T-helper 9 cell (primary cell): ENCODE results near the gene ERVW-1.
"Not testable (repeated sequence)": the region's sequence is repeated elsewhere in the genome, so short reads cannot be mapped to it uniquely, and the experiment has no call there.

Experiments
- DNase-seq: peaks from one replicate; pipeline ENCODE4 v3.0.0-alpha.2; 2020

ERVW-1 gene

DNA sequence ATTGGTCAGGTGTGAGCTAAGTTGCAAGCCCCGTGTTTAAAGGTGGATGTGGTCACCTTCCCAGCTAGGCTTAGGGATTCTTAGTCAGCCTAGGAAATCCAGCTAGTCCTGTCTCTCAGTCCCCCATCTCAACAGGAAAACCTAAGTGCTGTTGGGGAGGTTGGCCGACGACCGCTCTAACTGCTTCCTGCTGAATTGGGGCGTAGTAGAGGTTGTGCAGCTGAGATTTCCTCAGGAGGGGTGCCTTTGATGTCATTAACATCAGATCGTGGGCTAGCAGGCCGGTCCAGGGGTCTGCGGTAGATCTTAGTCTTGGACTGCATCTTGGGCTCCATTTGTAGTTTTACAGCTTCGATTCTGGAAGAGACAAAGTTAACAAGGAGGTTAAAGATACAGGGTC is 9.2 kb downstream of the ERVW-1 start:
- DNase-seq, result not testable (repeated sequence)

DNA sequence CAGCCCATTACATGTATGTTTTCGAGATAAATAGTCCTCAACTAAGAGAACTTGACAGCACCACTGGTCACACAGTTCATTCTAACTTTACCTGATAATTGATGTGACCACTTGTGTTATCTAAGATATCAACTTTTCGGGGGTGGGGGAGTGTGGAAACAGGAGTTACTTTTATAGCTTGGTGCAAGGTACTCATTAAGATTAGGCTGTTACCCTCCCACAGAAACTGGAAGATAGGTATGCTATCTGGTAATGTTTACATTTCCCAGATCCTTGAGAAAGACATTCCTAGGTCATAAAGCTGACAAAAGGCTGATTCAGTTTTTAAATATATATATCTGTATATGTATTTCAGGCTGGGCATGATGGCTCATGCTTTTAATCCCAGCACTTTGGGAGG is 11.1 kb downstream of the ERVW-1 start:
- no peak for DNase-seq

DNA sequence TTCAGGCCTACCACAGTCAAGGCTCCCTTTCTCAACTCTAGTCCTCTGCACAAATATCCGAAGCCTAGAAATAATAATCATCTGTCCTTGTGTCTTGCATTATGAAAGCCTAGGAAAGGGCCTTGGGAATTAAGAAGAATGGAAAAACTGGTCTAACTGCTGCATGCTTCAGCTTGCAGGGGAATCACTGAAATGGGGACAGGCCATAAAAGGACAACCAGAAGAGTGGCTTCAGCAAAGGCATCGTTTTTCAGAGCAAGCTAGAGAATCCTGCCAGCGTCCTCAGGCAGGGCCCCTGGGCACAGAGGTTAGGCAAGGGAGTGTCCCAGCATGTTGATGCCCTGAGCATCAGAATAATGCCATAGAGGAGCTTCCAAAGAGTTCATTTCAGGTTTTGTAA is 13.2 kb downstream of the ERVW-1 start:
- DNase-seq, result no peak

DNA sequence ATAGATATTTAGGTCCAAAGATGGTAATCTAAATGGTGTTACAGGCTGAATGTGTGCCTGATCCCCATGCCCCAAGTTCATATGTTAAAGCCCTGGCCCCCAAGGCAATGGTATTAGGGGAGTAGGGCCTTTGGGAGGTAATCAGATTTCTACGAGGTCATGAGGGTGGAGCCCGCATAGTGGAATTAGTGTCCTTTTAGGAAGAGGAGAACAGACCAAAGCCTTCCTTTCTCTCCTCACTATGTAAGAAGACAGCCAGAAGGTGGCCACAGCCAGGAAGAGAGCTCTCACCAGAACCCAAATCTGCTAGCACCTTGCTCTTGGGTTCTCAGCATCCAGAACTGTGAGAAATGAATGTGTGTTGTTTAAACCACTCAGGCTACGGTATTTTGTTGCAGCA is 15.2 kb downstream of the ERVW-1 start:
- no peak for DNase-seq

DNA sequence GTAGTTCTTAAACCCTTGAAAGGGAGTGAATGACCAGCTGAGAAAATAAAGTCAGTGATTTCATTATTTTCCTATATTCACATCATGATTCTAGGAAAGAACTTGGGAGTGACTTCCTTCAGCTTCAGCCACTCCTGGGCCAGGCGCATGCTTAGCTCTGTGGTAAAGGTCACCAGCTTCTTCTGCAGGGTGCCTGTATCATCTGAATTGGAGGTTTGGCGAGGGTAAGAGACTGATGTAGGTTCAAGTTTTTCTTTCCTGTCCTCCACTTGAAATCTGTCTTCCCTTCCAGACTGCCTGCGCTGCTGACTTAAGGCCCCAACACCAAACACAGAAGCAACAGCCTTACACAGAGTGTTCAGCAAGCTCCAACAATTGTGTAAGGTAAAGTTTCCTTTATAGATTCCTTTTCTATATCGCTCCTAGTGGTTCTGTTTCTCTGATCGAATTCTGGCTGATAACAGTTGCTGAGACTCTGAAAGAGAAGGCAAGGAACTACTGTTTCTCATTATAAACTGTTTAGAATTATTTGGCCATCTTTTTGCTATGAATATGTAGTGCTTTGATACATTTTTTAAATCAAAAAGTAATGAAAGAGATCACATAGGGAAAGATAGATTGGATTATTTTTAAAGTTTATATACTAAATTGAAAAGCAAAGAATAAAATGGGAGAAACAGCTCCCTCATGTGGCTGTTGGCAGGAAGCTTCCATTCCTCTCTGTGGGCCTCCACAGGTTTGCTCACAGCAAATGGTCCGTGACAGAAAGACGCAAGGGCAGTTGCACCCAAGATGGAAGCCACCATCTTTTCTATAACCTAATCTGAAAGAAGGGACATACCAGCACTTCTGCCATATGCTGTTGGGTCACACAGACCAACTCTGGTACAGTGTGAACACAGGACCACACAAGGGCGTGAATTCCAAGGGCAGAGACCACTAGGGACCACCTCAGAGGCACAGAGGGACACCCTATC is 16.4 kb downstream of the ERVW-1 start:
- DNase-seq, result no peak

DNA sequence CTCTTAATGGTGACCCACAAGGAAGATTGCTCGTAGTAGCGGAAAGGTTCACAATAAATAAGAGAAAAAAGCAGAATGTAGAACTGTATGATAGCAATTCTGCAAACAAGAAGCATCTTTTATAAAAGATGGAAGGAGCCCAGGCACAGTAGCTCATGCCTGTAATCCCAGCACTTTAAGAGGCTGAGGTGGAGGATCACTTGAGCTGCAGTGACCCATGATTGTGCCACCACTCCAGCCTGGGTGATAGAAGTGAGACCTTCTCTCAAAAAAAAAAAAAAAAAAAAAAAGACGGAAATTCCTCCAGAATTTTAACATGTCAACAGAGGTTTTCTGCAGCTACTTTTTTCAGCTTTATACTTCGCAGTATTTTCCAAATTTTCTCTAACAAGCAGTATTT is 17.2 kb downstream of the ERVW-1 start:
- no peak for DNase-seq

DNA sequence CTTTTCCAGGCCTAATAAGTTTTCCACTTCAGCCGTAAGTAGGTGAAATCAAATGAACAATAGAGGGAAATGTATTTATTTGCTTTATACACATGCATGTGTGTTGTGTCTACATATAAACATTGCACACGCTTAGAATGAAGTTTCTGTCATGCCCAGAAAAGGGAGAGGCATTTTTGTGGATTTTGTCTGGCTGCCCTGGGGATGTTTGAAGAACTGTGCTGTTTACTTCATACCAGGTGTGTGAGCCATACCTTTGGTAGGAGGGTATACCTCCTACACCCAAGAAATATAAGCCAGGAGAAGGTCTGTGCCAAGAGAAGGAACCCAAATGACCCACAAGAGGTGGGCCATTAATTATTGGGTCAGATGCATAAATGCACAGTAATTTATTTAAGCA is 17.6 kb downstream of the ERVW-1 start:
- DNase-seq, result no peak

DNA sequence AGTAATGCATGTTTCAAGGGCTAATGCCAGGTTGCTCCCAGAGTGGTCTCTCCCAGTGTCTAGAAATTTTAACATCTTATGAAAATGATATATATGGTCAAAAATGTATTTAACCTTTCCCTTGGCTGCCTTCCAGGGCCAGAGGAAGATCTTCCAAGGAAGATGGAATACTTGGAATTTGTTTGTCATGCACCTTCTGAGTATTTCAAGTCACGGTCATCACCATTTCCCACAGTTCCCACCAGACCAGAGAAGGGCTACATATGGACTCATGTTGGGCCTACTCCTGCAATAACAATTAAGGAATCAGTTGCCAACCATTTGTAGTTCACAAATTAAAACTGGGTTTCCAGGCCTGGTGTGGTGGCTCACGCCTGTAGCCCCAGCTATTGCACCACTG is 21.5 kb downstream of the ERVW-1 start:
- no peak for DNase-seq

DNA sequence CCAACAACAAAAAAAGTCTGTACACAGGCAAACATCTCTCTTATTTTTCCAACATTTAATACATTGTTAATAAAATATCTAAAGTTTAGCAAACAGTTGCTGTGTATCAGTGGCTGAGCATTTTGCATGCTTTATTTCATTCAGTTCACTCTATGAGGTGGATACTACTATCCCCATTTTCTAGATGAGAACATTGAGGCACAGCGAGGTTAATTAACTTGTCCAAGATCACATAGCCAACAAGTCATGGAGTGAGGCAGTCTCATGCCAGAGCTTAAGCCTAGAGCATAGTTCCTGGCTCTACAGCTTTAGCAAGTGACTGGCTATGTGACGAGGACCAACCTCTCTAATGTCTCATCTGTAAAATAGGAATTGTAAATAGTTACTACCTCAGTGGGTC is 26.1 kb downstream of the ERVW-1 start:
- DNase-seq, result no peak

DNA sequence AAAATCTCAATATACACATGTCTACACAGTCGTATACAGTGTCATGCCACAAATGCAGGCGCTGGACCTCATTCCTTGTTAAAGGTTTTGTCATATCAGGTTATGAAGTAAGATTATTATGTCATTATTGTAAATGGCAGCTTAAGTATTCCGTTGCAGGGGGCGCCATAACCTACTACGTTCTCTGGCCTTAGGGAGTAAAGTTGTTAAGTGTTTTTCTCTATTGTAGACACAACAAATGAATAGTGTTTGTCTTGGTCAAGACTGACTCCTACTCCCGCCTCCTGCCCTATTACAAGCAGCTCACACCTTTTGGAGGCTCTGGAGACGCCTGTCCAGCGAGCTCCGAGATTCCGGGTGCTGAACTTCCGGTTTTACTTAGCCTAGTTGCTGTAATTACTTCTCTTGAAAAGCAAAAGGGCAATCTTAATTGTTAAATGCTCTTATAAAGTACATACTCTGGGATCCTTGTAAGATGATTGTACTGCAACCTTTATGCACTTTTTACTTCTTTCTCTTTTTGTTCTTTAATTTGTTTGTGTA is 29.5 kb downstream of the ERVW-1 start:
- peak; percentile 44 for DNase-seq

DNA sequence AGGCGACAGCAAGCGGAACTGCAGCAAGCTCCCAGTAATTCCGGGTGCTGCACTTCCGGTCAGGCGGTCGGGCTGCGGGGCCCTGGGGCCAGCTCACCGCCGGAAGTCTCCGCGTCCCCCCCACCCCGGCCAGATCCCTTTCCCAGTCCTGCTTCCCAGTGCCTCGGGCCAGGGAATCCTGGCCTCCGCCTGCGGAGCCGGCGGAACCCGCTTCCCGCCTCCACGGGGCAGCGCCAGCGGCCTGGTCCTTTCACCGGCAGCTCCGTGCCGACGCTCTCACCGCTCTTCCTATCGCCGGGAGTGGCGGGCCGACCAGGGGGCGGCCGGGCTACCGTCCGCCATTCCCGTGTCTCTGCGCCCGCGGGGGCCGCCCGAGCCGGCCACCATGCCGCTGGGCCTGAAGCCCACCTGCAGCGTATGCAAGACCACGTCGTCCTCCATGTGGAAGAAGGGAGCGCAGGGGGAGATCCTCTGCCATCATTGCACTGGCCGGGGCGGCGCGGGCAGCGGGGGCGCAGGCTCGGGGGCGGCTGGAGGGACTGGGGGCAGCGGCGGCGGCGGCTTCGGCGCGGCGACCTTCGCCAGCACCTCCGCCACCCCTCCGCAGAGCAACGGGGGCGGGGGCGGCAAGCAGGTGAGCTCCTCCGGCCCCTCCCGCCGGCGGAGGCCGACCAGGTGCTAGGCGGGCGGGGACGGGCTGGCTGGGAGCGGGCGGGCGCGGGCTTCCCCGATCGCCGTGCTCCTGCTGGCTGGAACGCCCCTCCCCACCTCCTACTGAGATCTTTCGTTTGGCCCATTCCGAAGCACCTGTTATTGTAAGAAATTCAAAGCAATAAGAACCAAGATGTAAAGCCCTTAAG is 30.2 kb downstream of the ERVW-1 start, which contains the start of gene GATAD1:
Gene GATAD1, plus strand, starts transcription at position 138 of the 860 bp plus-strand sequence. Its CDS starts 248 bp downstream, at position 386.
- peak; percentile 71 for DNase-seq

DNA sequence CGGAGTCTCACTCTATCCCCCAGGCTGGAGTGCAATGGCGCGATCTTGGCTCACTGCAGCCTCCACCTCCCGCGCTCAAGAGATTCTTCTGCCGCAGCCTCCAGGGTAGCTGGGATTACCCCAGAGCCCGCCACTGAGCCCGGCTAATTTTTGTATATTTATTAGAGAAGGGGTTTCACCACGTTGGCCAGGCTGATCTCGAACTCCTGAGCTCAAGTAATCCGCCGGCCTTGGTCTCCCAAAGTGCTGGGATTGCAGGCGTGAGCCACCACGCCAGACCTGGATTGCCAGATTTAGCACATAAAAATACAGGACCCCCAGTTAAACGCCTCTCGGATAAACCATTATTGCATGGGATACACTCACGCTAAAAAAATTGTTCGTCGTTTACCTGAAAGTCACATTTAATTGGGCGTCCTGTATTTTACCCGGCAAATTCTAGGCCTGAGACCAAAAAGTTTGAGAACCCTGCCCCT is 30.8 kb downstream of the ERVW-1 start:
- DNase-seq, result no peak

DNA sequence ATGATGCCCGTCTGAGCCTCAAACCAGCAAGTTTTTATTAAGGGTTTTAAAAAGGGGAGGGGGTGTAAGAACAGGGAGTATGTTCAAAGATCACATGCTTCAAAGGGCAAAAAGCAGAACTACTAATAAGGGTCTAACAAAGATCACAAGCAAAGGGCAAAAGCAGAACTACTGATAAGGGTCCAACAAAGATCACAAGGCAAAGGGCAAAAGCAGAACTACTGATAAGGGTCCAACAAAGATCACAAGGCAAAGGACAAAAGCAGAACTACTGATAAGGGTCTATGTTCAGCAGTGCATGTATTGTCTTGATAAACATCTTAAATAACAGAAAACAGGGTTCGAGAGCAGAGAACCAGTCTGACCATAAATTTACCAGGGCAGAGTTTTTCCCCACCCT is 35.0 kb downstream of the ERVW-1 start:
- DNase-seq, result not testable (repeated sequence)

DNA sequence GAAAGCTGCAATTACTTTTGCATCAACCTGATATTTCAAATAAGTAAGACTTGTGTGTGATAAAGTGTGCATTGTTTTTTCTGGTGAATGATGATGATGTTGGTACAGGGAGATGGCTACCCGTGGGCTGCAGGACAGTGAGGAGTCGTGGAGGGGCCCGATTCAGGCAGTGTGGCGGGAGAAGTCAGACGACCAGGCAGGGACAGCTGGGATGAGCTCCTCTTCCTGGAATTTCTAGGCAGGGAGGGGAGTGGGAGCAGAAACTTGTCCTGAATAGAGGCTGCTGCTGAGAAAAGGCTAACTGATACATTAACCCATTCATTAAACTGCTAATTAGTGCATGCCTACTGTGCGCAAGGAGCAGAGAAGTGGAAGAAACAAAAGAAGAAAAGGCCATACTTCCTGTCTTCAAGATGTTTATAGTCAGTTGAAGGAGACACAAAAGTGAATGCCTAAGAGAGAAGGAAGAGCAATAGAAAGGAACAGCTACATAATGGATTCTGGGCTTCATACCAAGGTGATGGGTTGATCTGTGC is 39.7 kb downstream of the ERVW-1 start:
- DNase-seq, result no peak

DNA sequence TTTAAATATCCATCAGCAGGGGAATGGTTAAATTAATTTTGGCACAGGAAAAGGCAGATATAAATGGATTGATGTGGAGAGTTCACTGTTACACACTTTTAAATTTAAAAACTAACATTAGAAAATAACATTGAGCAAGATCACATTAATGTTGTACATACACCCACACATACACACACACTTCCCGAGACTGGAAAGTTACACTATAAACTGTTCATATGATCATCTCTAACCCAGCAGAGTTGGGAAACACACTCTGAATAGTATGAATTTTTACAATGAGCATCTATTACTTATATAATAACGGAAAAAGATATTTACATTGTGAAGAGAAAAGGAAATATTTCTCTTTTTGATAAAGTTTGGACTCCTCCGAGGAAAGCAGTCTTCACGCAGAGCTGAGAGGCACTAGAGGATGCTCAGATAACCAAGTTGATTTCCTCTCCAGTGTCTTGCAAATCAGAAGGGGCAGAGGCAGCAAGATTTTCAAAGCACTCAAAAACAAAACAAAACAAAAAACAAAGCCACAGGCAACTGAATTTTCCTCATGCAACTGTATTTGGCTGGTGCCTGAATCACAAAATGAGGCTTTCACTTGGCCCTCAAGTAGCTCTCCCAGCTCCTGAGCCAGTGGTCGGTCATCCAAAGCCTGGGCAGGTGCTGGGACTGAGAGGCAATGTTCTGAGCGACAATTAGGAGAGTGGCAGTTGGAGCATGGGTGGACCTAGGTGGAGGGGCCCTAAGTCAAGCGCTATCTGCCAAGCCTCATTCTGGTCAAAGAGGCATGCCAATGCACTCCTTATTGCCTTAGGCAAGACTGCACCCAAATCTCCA is 40.9 kb downstream of the ERVW-1 start:
- DNase-seq, result no peak

DNA sequence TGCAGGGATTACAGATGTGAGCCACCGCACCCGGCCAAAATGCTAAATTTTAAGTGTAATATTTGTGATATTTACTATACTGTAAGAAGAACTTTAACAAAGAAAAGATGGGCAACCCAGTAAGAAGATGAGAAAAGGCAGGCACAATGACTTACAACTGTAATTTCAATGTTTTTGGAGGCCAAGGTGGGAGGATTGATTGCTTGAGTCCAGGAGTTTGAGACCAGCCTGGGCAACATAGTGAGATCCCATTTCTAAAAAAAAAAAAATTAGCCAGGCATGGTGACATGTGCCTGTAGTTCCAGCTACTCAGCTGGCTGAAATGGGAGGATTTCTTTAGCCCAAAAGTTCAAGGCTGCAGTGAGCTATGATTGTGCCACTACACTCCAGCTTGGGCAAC is 42.2 kb downstream of the ERVW-1 start:
- DNase-seq, result no peak

DNA sequence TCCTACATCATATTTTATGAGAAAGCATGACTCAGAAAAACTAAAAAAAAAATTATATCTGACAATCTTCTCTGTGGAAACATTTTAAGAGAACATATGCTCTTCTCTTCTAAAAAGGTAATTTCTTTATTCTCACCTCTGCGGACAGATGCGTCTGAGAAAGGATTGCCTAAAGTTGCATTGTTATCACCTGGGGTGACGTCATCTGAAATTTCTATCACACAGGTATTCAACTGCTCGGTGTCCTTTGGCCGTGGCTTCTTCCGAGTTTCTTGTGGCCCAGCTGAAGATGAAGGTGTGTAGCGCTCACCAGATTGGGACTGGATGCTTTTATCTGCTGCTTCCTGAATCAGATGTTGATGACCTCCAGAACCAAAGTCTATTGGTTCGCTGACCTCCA is 44.7 kb downstream of the ERVW-1 start:
- no peak for DNase-seq

DNA sequence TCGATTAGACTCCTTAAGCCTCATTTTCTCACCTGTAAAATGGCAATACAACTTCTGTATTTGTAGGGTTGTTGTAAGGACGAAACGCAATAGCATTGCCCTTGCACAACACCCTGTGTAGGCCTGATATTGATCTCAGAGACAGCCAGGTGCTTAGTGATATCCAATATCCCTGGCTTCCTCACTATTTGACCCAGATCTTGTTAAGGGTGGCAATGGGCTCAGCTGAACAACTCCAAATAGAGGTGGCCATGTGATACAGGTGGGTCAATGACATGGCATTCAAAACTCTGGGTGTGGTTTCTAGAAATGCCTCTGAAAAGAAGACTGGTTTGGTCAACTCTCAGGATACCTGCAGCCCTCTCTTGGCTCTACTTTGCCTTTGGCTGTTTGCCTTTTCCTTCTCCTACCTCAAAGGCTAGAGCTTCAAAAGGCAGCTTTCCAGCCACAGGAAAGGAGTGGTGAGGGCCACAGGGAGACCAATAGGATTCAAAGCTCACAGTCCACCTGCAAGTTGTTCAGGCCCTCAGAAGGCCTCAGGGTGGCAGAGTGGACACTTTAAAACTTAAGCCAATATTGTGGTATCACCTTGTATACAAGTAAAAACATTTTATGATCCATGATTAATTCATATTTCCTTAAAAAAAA is 45.3 kb downstream of the ERVW-1 start:
- DNase-seq, result no peak

DNA sequence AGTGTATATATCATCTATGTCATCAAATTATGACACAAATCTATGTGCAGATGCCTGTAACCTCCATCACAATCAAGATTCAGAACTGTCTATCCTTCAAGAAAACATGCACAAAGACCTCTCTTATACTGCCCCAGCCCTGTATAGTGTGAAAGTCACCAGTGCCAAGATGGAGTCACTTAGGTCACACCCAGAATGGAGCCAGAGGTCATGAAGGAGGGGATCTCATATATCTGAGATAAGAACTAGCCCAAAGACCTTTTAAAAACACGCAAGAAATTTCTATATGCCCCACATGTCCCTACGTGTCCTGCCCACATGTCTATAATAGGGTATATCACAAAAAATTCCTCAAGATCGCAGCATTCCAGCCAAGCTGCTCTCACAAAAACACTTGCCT is 50.6 kb downstream of the ERVW-1 start:
- no peak for DNase-seq

DNA sequence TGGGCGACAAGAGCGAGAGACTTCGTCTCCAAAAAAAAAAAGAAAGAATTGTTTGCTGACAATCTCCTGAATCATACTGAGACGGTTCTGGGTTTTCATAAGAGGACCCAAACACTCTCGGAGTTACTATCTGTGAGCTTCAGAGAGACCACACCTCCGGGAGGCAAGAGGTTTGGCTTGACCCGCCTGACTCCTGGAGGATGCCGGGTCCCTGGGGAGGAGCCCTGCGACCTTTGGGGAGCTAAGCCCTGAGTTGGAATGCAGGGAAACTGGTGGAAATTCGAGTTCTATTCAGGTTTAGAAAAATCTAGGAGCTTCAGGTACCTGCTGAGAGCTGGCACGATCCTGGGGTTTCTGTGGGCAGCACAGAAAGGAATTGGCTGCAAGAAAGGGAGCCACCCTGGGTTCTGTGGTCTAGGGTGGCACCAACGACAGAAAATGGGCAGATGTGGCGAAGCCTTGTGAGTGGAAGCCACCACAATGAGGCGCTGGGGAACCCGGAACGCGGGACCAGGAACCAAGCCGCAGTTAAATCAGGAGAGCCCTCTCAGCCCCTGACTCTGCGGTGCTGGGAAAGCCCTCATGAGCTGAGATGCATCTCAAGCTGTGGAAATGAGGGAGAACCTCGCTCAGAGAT is 52.3 kb downstream of the ERVW-1 start:
- no peak for DNase-seq

DNA sequence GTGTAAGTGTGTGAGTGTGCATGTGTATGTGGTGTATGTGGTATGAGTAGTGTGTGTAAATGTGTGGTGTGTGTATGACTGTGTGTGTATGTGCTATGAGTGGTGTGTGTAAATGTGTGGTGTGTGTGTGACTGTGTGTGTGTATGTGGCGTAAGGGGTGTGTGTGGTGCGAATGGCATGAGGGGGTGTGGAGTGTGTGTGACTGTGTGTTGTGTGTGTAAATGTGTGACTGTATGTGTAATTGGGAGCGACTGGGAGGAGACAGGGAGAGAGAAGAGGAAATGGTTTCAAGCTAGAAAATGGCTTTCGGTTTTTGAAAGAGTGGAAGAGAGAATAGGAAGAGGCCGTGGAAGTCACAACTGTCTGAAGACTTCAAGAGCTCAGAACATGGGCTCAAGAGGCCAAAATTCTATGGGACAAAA is 54.0 kb downstream of the ERVW-1 start:
- DNase-seq, result no peak
